Purkinje cell (primary cell): Measurements from ENCODE around the gene VRK3. TPM values are rescaled to one million over a fixed set of nuclear protein-coding genes. Genes with fewer than 3 reads are reported as not detected.

Experiments used
- polyA plus RNA-seq: library from polyadenylated mRNA; unstranded; fragments of >200 nt; fragmentation: Nextera tagmentation; gene quantifications from 2 replicates; pipeline ENCODE4 v1.2.1, GENCODE V29; 2014

Gene VRK3
- polyA plus RNA-seq, result 45.5 and 54.7 TPM in 2 replicates

DNA sequence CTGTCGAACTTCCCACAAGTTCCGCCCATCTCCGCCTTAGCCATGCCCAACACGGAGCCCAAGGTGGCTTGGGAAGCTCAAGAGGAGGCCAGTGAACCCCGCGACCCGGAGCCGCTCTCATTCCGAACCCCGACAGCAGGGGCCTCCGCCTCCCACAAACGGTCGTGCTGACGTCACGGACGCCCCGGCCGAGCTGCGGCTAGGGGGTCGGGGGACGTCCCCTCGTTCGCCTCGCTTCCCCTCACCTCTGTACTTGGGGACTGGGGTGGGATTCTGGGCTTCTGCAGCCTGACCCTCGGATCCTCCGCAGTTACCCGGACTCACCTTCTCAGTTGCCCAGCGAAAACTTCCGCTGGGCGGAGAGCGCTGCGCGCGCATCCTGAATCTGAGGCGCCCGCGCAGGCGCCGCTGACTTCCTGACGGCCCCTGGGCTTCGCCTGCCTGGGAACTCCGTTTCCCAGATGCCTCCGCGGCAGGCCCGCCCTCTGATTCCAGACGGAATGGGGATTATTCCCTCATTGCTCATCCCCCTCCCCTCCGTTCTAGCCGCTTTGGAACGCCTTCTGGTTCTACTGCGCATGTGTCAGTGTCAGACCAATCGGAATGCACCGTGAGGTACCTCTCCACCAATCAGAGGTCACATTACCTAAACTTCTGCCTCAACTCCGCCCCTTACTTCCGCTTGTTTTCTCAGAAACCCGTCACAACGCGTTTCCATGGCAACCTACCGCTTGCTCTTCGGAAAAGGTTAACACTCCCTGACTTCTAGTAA is at the start of gene VRK3:
TSS of gene VRK3 (minus strand) at position 351 of the 772 bp plus-strand sequence. CDS start 9,210 bp downstream, outside the sequence.

DNA sequence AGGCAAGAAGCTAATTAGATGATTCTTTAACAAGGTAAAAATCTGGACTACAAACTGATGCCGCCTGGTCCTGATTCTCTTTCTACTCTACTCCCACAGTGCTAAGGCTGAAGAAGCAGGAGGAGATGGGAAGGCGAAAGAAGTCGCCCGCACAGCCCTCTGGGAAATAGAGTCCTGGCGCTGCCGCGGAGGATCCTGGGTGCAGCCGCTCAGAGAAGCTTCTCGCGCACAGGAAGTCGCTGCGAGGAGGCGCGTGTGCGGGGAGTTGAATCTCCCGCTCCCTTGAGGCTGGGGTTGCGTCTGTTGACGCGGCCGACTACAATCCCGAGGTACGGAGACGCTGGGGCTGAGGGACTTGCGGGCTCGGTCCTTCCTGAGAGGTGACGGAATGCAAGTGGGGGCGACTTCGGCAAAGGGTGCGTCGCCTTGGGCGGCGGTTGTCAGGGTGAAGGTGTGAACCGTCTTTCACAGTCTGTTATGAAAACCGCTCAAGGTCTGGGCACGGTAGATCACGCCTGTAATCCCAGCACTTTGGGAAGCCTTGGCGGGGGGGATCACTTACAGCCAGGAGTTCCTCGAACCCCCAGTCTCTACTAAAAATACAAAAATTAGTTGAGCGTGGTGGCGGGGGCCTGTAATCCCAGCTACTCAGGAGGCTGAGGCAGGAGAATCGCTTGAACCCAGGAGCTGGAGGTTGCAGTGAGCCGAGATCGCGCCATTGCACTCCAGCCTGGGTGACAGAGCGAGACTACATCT is 800 bp upstream of the VRK3 start, which contains the start of gene ZNF473:
TSS of gene ZNF473 (plus strand) at position 212 of the 756 bp plus-strand sequence. CDS start 5,078 bp downstream, outside the sequence.

DNA sequence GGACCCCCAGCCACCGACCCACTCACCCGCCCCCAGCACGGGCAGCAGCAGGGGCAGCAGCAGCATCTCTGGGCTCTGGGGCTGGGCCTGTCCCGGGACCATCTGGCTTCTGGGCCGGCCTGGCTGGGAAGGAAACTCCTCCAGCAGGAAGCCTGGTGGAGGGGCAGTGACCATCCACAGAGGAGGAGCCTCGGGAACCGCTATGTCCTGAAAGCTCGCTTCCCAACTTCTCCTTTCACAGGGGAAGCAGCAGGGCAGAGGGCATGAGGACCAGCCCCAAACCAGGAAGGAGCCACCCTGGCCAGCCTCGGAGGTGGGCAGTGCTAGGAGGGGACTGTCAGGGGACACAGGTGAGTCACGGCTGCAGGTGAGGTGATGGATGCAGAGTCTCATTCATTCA is 64.2 kb downstream of the VRK3 start, which contains the start of gene SIGLEC11:
TSS of gene SIGLEC11 (minus strand) at position 193 of the 400 bp plus-strand sequence. CDS start at position 102, 91 bp downstream.

DNA sequence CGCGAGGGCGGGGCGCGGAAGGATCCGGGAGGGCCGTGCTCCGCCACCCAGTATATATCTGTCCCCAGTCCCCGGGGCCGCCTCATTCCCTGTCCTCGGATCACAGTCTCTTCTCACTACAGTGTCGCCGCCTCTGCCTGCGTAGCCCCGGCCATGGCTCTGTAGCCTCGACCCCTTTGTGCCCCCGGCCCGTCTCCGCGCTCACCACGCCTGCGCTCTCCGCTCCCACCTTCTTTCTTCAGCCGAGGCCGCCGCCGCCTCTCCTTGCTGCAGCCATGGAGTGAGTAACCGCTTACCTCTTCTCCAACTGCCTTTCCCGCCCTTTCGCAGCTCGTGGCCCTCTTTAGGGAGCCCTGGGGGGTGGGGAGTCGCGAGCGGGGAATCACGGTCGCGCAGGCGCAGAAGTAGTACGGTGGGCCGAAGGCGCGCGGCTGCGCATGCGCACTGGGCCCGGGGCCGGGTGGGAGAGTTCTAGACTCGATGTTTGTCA is 96.0 kb downstream of the VRK3 start, which contains the start of the genes ATF5 and NUP62:
TSS of gene ATF5 (plus strand) at position 85 of the 490 bp plus-strand sequence. CDS start 1,646 bp downstream, outside the sequence.
TSS of gene NUP62 (minus strand) at position 384 of the 490 bp plus-strand sequence. CDS start 19,697 bp downstream, outside the sequence.

Other genes with a start within 250 kb of the VRK3 start
- gene FUZ, start 212.1 kb downstream of the VRK3 start, polyA plus RNA-seq, result 4.5 and 6.8 TPM in 2 replicates
- gene MED25, start 207.1 kb downstream of the VRK3 start, polyA plus RNA-seq, result 9.5 and 19.7 TPM in 2 replicates
- gene PTOV1, start 174.2 kb downstream of the VRK3 start, polyA plus RNA-seq, result 47.9 and 48.8 TPM in 2 replicates
- gene PNKP, start 157.8 kb downstream of the VRK3 start, polyA plus RNA-seq, result 5.1 and 13.1 TPM in 2 replicates
- 1.1 and 1.7 TPM in 2 replicates for gene AKT1S1, start 148.0 kb downstream of the VRK3 start, polyA plus RNA-seq
- gene TBC1D17, start 147.7 kb downstream of the VRK3 start, polyA plus RNA-seq, result 1.2 and 1.4 TPM in 2 replicates
- not detected in 2 replicates for gene IL4I1, start 128.5 kb downstream of the VRK3 start, polyA plus RNA-seq
- gene ATF5, start 96.2 kb downstream of the VRK3 start, polyA plus RNA-seq, result 0.49 and 0.73 TPM in 2 replicates
- 4.9 and 5.0 TPM in 2 replicates for gene NUP62, start 95.9 kb downstream of the VRK3 start, polyA plus RNA-seq
- gene SIGLEC11, start 64.2 kb downstream of the VRK3 start, polyA plus RNA-seq, result not detected in 2 replicates
- 1.6 and 3.6 TPM in 2 replicates for gene ZNF473, start 633 bp upstream of the VRK3 start, polyA plus RNA-seq
- 1.0 TPM in 1 of 2 replicates, not detected in the other for gene IZUMO2, start 137.9 kb upstream of the VRK3 start, polyA plus RNA-seq
- 2.1 and 6.2 TPM in 2 replicates for gene MYH14, start 178.2 kb upstream of the VRK3 start, polyA plus RNA-seq